SK-N-SH (cell line): ENCODE results near the gene ABCA4. TPM values are rescaled to one million over a fixed set of nuclear protein-coding genes. Genes with fewer than 3 reads are reported as not detected.

Experiments
- CTCF ChIA-PET: fragments of 300-600, 350-600 bp; formaldehyde crosslinking; extraction: SDS; loops from one replicate; lab custom pipeline; 2021; lab: Yijun Ruan, JAX
- POLR2A ChIA-PET: fragments of 350-600 bp; sonication (Branson Sonifier 250); formaldehyde crosslinking; extraction: SDS; loops from one replicate; lab custom pipeline; 2020; ENCODE audit warnings: antibody characterized with exemption, inconsistent platforms; lab: Yijun Ruan, JAX
- DNase-seq: peaks from one replicate; pipeline ENCODE4 v3.0.0; 2012
- H2AFZ ChIP-seq: fragments of 200-600 bp; sonication (generic); 2 replicates; pipeline ENCODE4 v1.8.1; 2016; ENCODE audit warnings: antibody characterized with exemption, mild to moderate bottlenecking, low read depth
- H3F3A ChIP-seq: fragments of 200-600 bp; sonication (generic); replicated peaks from 2 replicates; pipeline ENCODE3; 2016; ENCODE audit warnings: antibody characterized with exemption, mild to moderate bottlenecking; ENCODE audit not compliant: insufficient read depth
- H3K27ac ChIP-seq, 2 experiments: fragments of 200-500 bp in 1 of 2; fragments of 200-600 bp in 1 of 2; sonication (Bioruptor generic) in 1 of 2; sonication (generic), shearing (Covaris generic) in 1 of 2; 2 replicates each; pipeline versions ENCODE4 v1.5.1 to v1.6.1; 2014 to 2016; ENCODE audit warnings: low read depth in 2 of 2, inconsistent platforms in 1 of 2, low read length in 1 of 2, mild to moderate bottlenecking in 1 of 2, mixed read lengths in 1 of 2
- H3K27me3 ChIP-seq: fragments of 200-600 bp; sonication (generic), shearing (Covaris generic); 2 replicates; pipeline ENCODE4 v1.6.1; 2016; ENCODE audit warnings: mixed run types; ENCODE audit not compliant: insufficient read depth
- H3K36me3 ChIP-seq, 2 experiments: fragments of 200-500 bp in 1 of 2; fragments of 200-600 bp in 1 of 2; sonication (Bioruptor generic) in 1 of 2; sonication (generic) in 1 of 2; replicated peaks in 1 of 2; 2 replicates each; pipeline versions ENCODE3 to v1.5.1; 2014 to 2016; ENCODE audit warnings: low read length in 1 of 2, mild to moderate bottlenecking in 1 of 2; ENCODE audit not compliant: insufficient read depth in 2 of 2, control insufficient read depth in 1 of 2
- H3K4me1 ChIP-seq, 2 experiments: fragments of 200-500 bp in 1 of 2; fragments of 200-600 bp in 1 of 2; sonication (Bioruptor generic) in 1 of 2; sonication (generic), shearing (Covaris generic) in 1 of 2; 2 replicates each; pipeline versions ENCODE4 v1.5.1 to v1.6.1; 2014 to 2016; ENCODE audit warnings: low read depth in 1 of 2, low read length in 1 of 2, mixed run types in 1 of 2; ENCODE audit not compliant: insufficient read depth in 2 of 2, control insufficient read depth in 1 of 2
- H3K4me2 ChIP-seq: fragments of 200-600 bp; sonication (generic), shearing (Covaris generic); 2 replicates; pipeline ENCODE4 v1.6.1; 2017; ENCODE audit warnings: mixed run types
- H3K4me3 ChIP-seq, 2 experiments: fragments of 200-500 bp in 1 of 2; fragments of 200-600 bp in 1 of 2; sonication (Bioruptor generic) in 1 of 2; sonication (generic), shearing (Covaris generic) in 1 of 2; 2 replicates each; pipeline versions ENCODE4 v1.5.1 to v1.8.1; 2014 to 2016; ENCODE audit warnings: low read depth in 2 of 2, inconsistent platforms in 1 of 2, low read length in 1 of 2, mild to moderate bottlenecking in 1 of 2, mixed read lengths in 1 of 2, moderate library complexity in 1 of 2
- H3K79me2 ChIP-seq: fragments of 200-600 bp; sonication (generic); 2 replicates; pipeline ENCODE4 v1.8.1; 2017; ENCODE audit warnings: mild to moderate bottlenecking; ENCODE audit not compliant: insufficient read depth
- H3K9ac ChIP-seq: fragments of 200-600 bp; sonication (generic); 2 replicates; pipeline ENCODE4 v1.6.1; 2017; ENCODE audit warnings: mixed run types
- H3K9me2 ChIP-seq: fragments of 200-600 bp; sonication (generic); 2 replicates; pipeline ENCODE4 v1.6.1; 2017; ENCODE audit warnings: mixed run types
- H3K9me3 ChIP-seq: fragments of 200-600 bp; sonication (generic); 2 replicates; pipeline ENCODE4 v1.6.1; 2017; ENCODE audit warnings: mixed run types, mild to moderate bottlenecking, moderate library complexity
- H4K20me1 ChIP-seq: fragments of 200-600 bp; sonication (generic); 2 replicates; pipeline ENCODE4 v1.6.1; 2017; ENCODE audit warnings: mild to moderate bottlenecking, mixed run types; ENCODE audit not compliant: insufficient read depth
- CTCF ChIP-seq: fragments of 200-600 bp; sonication (generic); IDR thresholded peaks from 2 replicates; pipeline ENCODE4 v1.6.1; 2017; ENCODE audit warnings: antibody characterized with exemption, mild to moderate bottlenecking, moderate library complexity
- ELF1 ChIP-seq: IDR thresholded peaks from 2 replicates; pipeline ENCODE4 v1.4.0; 2012
- EP300 ChIP-seq, 2 experiments: IDR thresholded peaks; 2 replicates each; pipeline versions ENCODE4 v1.4.0 to v1.6.1; 2012; ENCODE audit warnings: borderline replicate concordance in 1 of 2, low read depth in 1 of 2, low read length in 1 of 2
- FOXM1 ChIP-seq: IDR thresholded peaks from 2 replicates; pipeline ENCODE4 v1.4.0; 2012; ENCODE audit warnings: low read depth, mild to moderate bottlenecking
- GATA2 ChIP-seq: sonication (generic); formaldehyde crosslinking; IDR thresholded peaks from 2 replicates; pipeline ENCODE4 v1.5.0; 2020; ENCODE audit warnings: mild to moderate bottlenecking, missing genetic modification reagents
- JUND ChIP-seq: IDR thresholded peaks from 2 replicates; pipeline ENCODE4 v1.4.0; 2012
- PBX3 ChIP-seq: IDR thresholded peaks from 2 replicates; pipeline ENCODE4; 2012
- RFX5 ChIP-seq: IDR thresholded peaks from 2 replicates; pipeline ENCODE4 v1.6.1; 2012; ENCODE audit warnings: mild to moderate bottlenecking, improper control_type of control experiment, low read length
- SMC3 ChIP-seq: IDR thresholded peaks from 2 replicates; pipeline ENCODE4 v1.6.1; 2012; ENCODE audit warnings: low read depth, low read length, improper control_type of control experiment
- TAF1 ChIP-seq: IDR thresholded peaks from 2 replicates; pipeline ENCODE4 v1.6.1; 2012; ENCODE audit warnings: low read depth, mild to moderate bottlenecking, low read length, moderate library complexity, borderline replicate concordance
- TCF12 ChIP-seq: IDR thresholded peaks from 2 replicates; pipeline ENCODE4 v1.4.0; 2012
- TEAD4 ChIP-seq: IDR thresholded peaks from 2 replicates; pipeline ENCODE4 v1.4.0; 2012; ENCODE audit warnings: mild to moderate bottlenecking, borderline replicate concordance; ENCODE audit not compliant: insufficient read depth
- USF2 ChIP-seq: fragments of 150-350 bp; IDR thresholded peaks from 2 replicates; pipeline ENCODE4 v1.6.1; 2017; ENCODE audit warnings: antibody characterized with exemption, low read length, low read depth, borderline replicate concordance
- YY1 ChIP-seq: IDR thresholded peaks from 2 replicates; pipeline ENCODE4 v1.4.0; 2012; ENCODE audit warnings: low read depth, mild to moderate bottlenecking
- ZBTB33 ChIP-seq: IDR thresholded peaks from 2 replicates; pipeline ENCODE4 v1.4.0; 2012; ENCODE audit warnings: low read depth, borderline replicate concordance
- WGBS: methylation state at CpG from one replicate; pipeline ENCODE4 v1.1.6; 2017; ENCODE audit warnings: low lambda C conversion rate; 5-methylcytosine and 5-hydroxymethylcytosine counted together
- polyA plus RNA-seq, 3 experiments: library from polyadenylated mRNA; depleted of rRNA; stranded (reverse); fragments of >200 nt; gene quantifications; 2 replicates each; pipeline ENCODE4 v1.2.3, GENCODE V29; 2012

ABCA4 gene
- polyA plus RNA-seq, 1 of the 3 experiments (the other 2 are of a cell fraction): 0.03 TPM

- TF ChIP-seq EP300 (IDR thresholded peaks at IDR 0.05; ENCODE audit: borderline replicate concordance in 1 of 2, low read depth in 1 of 2, low read length in 1 of 2): no peak
- TF ChIP-seq, all 33 proteins: peak for 0
These were observed 2.5 kb downstream of the ABCA4 start (continued) for GRCh38 chr1:94118471-94118870.

GRCh38 chr1:94118013-94118412 lies 2.9 kb downstream of the ABCA4 start:
- Histone ChIP-seq H3K4me3 (no peak overlapping the region), H3K4me2 (no peak overlapping the region), H3K27me3 (no peaks in the 10 kb centered on the region), H3K36me3 (no peaks in the 10 kb centered on the region), H3F3A (no peaks in the 10 kb centered on the region), H3K4me1 (peaks cover 3 to 30% of the 10 kb centered on the region in 2 experiments; a peak in 3 of 4 replicates), H2AFZ (no peak overlapping the region), H3K9ac (no peak overlapping the region), H4K20me1 (no peaks in the 10 kb centered on the region), H3K27ac (peak overlapping the region in 1 of 2 experiments; percentile 74; a peak in 1 of 4 replicates), H3K9me2 (no peaks in the 10 kb centered on the region), H3K79me2 (no peaks in the 10 kb centered on the region), H3K9me3 (no peaks in the 10 kb centered on the region)
- no peak for TF ChIP-seq TCF12
- TF ChIP-seq ELF1: no peak
- no peak for TF ChIP-seq CTCF
- no peak for TF ChIP-seq PBX3
- TF ChIP-seq ZBTB33: no peak
- TF ChIP-seq YY1: no peak
- TF ChIP-seq SMC3: no peak
- TF ChIP-seq GATA2 (CRISPR knock-in tag): no peak
- TF ChIP-seq TEAD4: no peak
- no peak for TF ChIP-seq JUND
- TF ChIP-seq FOXM1: no peak
- TF ChIP-seq RFX5: no peak
- TF ChIP-seq USF2: no peak
- TF ChIP-seq TAF1: no peak
- CTCF ChIA-PET: interaction anchor here (0.9 to 2.5 kb wide), 4 partner anchors 9 to 218 kb away, joined by 3 to 8 read pairs (median 4); no protein-coding TSS in a partner anchor
- 87% methylated on average over 7 of the region's 7 CpGs for WGBS
- DNase-seq: no peak
- POLR2A ChIA-PET: no interaction called here
